ENCODE results near the gene CEP89.

- TF ChIP-seq CTCF (IDR thresholded peaks at IDR 0.05): no peak
- no peak for TF ChIP-seq REST (IDR thresholded peaks at IDR 0.05; ENCODE audit: insufficient read depth in 1 of 2, low read depth in 2 of 2, low read length in 1 of 2)
- TF ChIP-seq POLR2AphosphoS5 (IDR thresholded peaks at IDR 0.05; ENCODE audit: low read depth, low read length): no peak
- TF ChIP-seq SIN3A (IDR thresholded peaks at IDR 0.05; ENCODE audit: borderline replicate concordance, insufficient read depth, low read depth, low read length): no peak
- TF ChIP-seq TCF7L2 (IDR thresholded peaks at IDR 0.05; ENCODE audit: low read depth, low read length): no peak
Measured at GRCh38 chr19:32911467-32911866, 60.3 kb downstream of the CEP89 start.
